HepG2 (cell line): Measurements from ENCODE around the gene TMTC2. TPM values are rescaled to one million over a fixed set of nuclear protein-coding genes. Genes with fewer than 3 reads are reported as not detected.

ENCODE experiments used
- ATAC-seq: fragments of 200-7000 bp; cut with Tn5 transposase; 3 replicates; pipeline ENCODE4 v1.9.1; 2020; ENCODE audit warnings: mild to moderate bottlenecking, moderate library complexity
- BruUV-seq: library from RNA; stranded (reverse); fragments of 400-500 nt; replicated peaks from 2 replicates; lab custom pipeline; 2021; lab: Mats Ljungman, UMichigan
- CTCF ChIA-PET: fragments of 300-600 bp; formaldehyde crosslinking; extraction: SDS; loops from one replicate; lab custom pipeline; 2021; ENCODE audit warnings: low total read pairs, inconsistent platforms, low intra/inter-chr PET ratio; lab: Yijun Ruan, JAX
- POLR2A ChIA-PET: fragments of 350-600 bp; sonication (Branson Sonifier 250); formaldehyde crosslinking; loops from one replicate; lab custom pipeline; 2020; ENCODE audit warnings: antibody characterized with exemption, inconsistent platforms; lab: Yijun Ruan, JAX
- DNase-seq: peaks from one replicate; pipeline ENCODE4 v3.0.0-alpha.2; 2015; ENCODE audit warnings: low spot score
- FAIRE-seq: peaks from 3 replicates; lab custom pipeline; 2011; peaks lifted over from hg19 to GRCh38; lab: Jason Lieb, UNC
- H2AFZ ChIP-seq: one replicate; pipeline ENCODE4 v1.6.1; 2011; ENCODE audit warnings: low read length, inconsistent platforms
- H3K27ac ChIP-seq: fragments of 300-600 bp; 3 replicates; pipeline ENCODE4 v1.8.0; 2011; ENCODE audit warnings: mixed run types, mild to moderate bottlenecking, mixed read lengths, low read length, inconsistent platforms; ENCODE audit not compliant: insufficient read depth; ENCODE audit errors: extremely low read length
- H3K27me3 ChIP-seq, 2 experiments: fragments of 200-600 bp in 1 of 2; 2 replicates in 1 of 2; 3 replicates in 1 of 2; pipeline versions ENCODE4 v1.6.0 to v1.8.0; 2011; ENCODE audit warnings: low read length in 2 of 2, mild to moderate bottlenecking in 2 of 2, moderate library complexity in 2 of 2, inconsistent platforms in 1 of 2; ENCODE audit not compliant: insufficient read depth in 2 of 2, control insufficient read depth in 1 of 2
- H3K36me3 ChIP-seq, 2 experiments: fragments of 200-600 bp in 1 of 2; replicated peaks in 1 of 2; 2 replicates in 1 of 2; 3 replicates in 1 of 2; pipeline versions ENCODE4 v1.5.1 to v1.8.0; 2011; ENCODE audit warnings: low read length in 2 of 2, inconsistent platforms in 1 of 2; ENCODE audit not compliant: insufficient read depth in 2 of 2, control insufficient read depth in 1 of 2
- H3K4me1 ChIP-seq: 2 replicates; pipeline ENCODE4 v1.5.1; 2012; ENCODE audit warnings: low read length, inconsistent platforms; ENCODE audit not compliant: insufficient read depth
- H3K4me2 ChIP-seq: 2 replicates; pipeline ENCODE4 v1.6.0; 2011; ENCODE audit warnings: low read depth, low read length, inconsistent platforms
- H3K4me3 ChIP-seq, 3 experiments: fragments of 200-600 bp in 1 of 3; sonication (generic), shearing (Covaris generic) in 1 of 3; replicated peaks in 1 of 3; 2 replicates each; pipeline ENCODE4 v1.5.1; 2011 to 2016; ENCODE audit warnings: low read length in 3 of 3, inconsistent platforms in 2 of 3, low read depth in 2 of 3, mild to moderate bottlenecking in 2 of 3, control low read depth in 1 of 3, mixed read lengths in 1 of 3; ENCODE audit not compliant: insufficient read depth in 1 of 3
- H3K79me2 ChIP-seq: one replicate; pipeline ENCODE4 v1.6.1; 2011; ENCODE audit warnings: low read length, inconsistent platforms; ENCODE audit not compliant: insufficient read depth
- H3K9ac ChIP-seq: 2 replicates; pipeline ENCODE4 v1.6.0; 2011; ENCODE audit warnings: mild to moderate bottlenecking, low read depth, low read length, inconsistent platforms; ENCODE audit not compliant: insufficient read depth
- H3K9me3 ChIP-seq: 2 replicates; pipeline ENCODE4 v1.5.1; 2012; ENCODE audit warnings: mild to moderate bottlenecking, low read length
- H4K20me1 ChIP-seq: 2 replicates; pipeline ENCODE4 v1.6.0; 2011; ENCODE audit warnings: inconsistent platforms, mild to moderate bottlenecking, low read length, moderate library complexity; ENCODE audit not compliant: insufficient read depth
- FOXA3 ChIP-seq: IDR thresholded peaks from 2 replicates; pipeline ENCODE4 v1.6.1; 2016; ENCODE audit warnings: missing genetic modification reagents, missing compliant biosample characterization
- LCORL ChIP-seq, 2 experiments: fragments of 450-650 bp in 1 of 2; sonication (generic) in 1 of 2; formaldehyde crosslinking in 1 of 2; IDR thresholded peaks; 2 replicates each; pipeline versions ENCODE4 v1.5.0 to v1.6.1; 2017 to 2020; ENCODE audit warnings: antibody characterized with exemption in 1 of 2, missing genetic modification reagents in 1 of 2
- REPIN1 ChIP-seq: sonication (generic); formaldehyde crosslinking; IDR thresholded peaks from 2 replicates; pipeline ENCODE4 v1.8.0; 2022; ENCODE audit warnings: missing genetic modification reagents, low read depth, mild to moderate bottlenecking, borderline replicate concordance
- RXRB ChIP-seq: IDR thresholded peaks from 2 replicates; pipeline ENCODE4 v1.6.1; 2016; ENCODE audit warnings: borderline replicate concordance, missing genetic modification reagents, missing compliant biosample characterization
- SOX6 ChIP-seq, 2 experiments: fragments of 450-650 bp in 1 of 2; sonication (generic) in 1 of 2; formaldehyde crosslinking in 1 of 2; IDR thresholded peaks; 2 replicates each; pipeline versions ENCODE4 v1.4.0 to v1.6.1; 2017 to 2020; ENCODE audit warnings: antibody characterized with exemption in 1 of 2, mild to moderate bottlenecking in 1 of 2, missing genetic modification reagents in 1 of 2
- THAP11 ChIP-seq: IDR thresholded peaks from 2 replicates; pipeline ENCODE4 v1.6.1; 2016; ENCODE audit warnings: missing biosample characterization, missing genetic modification reagents
- ZNF317 ChIP-seq: sonication (generic); formaldehyde crosslinking; IDR thresholded peaks from 2 replicates; pipeline ENCODE4 v1.5.0; 2020; ENCODE audit warnings: mild to moderate bottlenecking, missing genetic modification reagents
- ZNF605 ChIP-seq: sonication (generic); formaldehyde crosslinking; IDR thresholded peaks from 2 replicates; pipeline ENCODE4 v1.8.0; 2022; ENCODE audit warnings: mild to moderate bottlenecking, missing genetic modification reagents
- ZNF672 ChIP-seq: sonication (generic); formaldehyde crosslinking; IDR thresholded peaks from 2 replicates; pipeline ENCODE4 v1.8.1; 2022; ENCODE audit warnings: missing genetic modification reagents
- ZSCAN25 ChIP-seq: sonication (generic); formaldehyde crosslinking; IDR thresholded peaks from 2 replicates; pipeline ENCODE4 v1.8.0; 2022; ENCODE audit warnings: mild to moderate bottlenecking, missing genetic modification reagents
- WGBS: methylation state at CpG from one replicate; pipeline ENCODE4 v1.1.6; 2017; ENCODE audit warnings: low lambda C conversion rate; 5-methylcytosine and 5-hydroxymethylcytosine counted together
- in situ Hi-C: cut with HindIII; loops from 2 replicates; pipeline ENCODE4 v1.10.0; 2017; ENCODE audit warnings: low pct_unique_long_range_greater_than_20kb; ENCODE audit not compliant: extremely low pct_ligation_motif_present
- intact Hi-C: fragments of 100-400 bp; cut with micrococcal nuclease; formaldehyde crosslinking; loops from one replicate; pipeline ENCODE4 v1.10.0; 2022; ENCODE audit not compliant: unreplicated experiment
- polyA plus RNA-seq, 8 experiments: library from polyadenylated mRNA; depleted of rRNA in 3 of 8; stranded (reverse) in 7 of 8; unstranded in 1 of 8; fragments of >200 nt; fragmentation: Illumina TruSeq in 4 of 8; extraction: Trizol in 4 of 8; gene quantifications; 2 replicates each; pipeline versions ENCODE4 v1.2.1 to v1.2.3, GENCODE V29; 2011 to 2016; ENCODE audit warnings: low read depth in 4 of 8, missing spikeins in 1 of 8, mixed read lengths in 1 of 8; ENCODE audit not compliant: insufficient read depth in 1 of 8
- total RNA-seq, 5 experiments: library from RNA; depleted of rRNA; stranded (reverse); fragments of >200 nt; fragmentation: Illumina TruSeq; extraction: Trizol; gene quantifications; 2 replicates each; pipeline ENCODE4 v1.2.3, GENCODE V29; 2016; ENCODE audit warnings: low read depth in 1 of 5
- TF ChIP-seq, protein P1 (sequence below): sonication (generic); IDR thresholded peaks from 2 replicates; pipeline ENCODE4 v1.6.1; 2016; ENCODE audit warnings: low read depth, borderline replicate concordance

Gene TMTC2
- total and polyA plus RNA-seq, 2 of the 13 experiments (the other 11 are each of a cell fraction or from before 2014, with no cell fraction given), result 0.55 to 0.63 TPM

DNA sequence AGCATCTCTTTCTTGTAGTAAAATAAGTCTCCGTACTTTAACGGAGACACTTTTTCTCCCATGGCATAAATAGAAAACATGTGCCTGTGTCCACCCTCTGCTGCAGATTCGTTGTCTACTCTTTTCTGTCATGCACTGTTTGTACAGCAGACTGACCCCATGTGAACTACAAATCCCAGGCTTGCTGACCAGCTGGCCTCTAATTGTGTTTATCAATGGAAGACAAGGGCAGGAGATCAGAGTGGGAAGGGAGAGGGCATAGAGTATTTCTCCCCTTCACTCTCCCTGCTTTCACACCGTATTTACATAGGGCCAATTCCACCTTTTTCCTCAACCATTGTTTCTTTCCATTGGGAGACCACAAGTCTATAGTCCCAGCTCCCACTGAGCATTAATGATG lies 31.0 kb upstream of the TMTC2 start (continued):
- TF ChIP-seq FOXA3 (0 out of 2 replicates have a peak, but pooled peaks have one; percentile 22), ZSCAN25 (CRISPR knock-in tag) (0 out of 2 replicates have a peak, but pooled peaks have one; percentile 59), ZNF317 (CRISPR knock-in tag) (no peak), REPIN1 (no peak), SOX6 (IDR thresholded peaks at IDR 0.05) (no peak), SOX6 (CRISPR knock-in tag; IDR thresholded peaks at IDR 0.05) (peak; percentile 58), THAP11 (CRISPR knock-in tag) (peak; percentile 60), RXRB (CRISPR knock-in tag) (peak; percentile 48; the same call in 1 of the 2 replicates)
- TF ChIP-seq, protein P1, sequence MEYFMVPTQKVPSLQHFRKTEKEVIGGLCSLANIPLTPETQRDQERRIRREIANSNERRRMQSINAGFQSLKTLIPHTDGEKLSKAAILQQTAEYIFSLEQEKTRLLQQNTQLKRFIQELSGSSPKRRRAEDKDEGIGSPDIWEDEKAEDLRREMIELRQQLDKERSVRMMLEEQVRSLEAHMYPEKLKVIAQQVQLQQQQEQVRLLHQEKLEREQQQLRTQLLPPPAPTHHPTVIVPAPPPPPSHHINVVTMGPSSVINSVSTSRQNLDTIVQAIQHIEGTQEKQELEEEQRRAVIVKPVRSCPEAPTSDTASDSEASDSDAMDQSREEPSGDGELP, result peak; percentile 70; the same call in 1 of the 2 replicates

DNA sequence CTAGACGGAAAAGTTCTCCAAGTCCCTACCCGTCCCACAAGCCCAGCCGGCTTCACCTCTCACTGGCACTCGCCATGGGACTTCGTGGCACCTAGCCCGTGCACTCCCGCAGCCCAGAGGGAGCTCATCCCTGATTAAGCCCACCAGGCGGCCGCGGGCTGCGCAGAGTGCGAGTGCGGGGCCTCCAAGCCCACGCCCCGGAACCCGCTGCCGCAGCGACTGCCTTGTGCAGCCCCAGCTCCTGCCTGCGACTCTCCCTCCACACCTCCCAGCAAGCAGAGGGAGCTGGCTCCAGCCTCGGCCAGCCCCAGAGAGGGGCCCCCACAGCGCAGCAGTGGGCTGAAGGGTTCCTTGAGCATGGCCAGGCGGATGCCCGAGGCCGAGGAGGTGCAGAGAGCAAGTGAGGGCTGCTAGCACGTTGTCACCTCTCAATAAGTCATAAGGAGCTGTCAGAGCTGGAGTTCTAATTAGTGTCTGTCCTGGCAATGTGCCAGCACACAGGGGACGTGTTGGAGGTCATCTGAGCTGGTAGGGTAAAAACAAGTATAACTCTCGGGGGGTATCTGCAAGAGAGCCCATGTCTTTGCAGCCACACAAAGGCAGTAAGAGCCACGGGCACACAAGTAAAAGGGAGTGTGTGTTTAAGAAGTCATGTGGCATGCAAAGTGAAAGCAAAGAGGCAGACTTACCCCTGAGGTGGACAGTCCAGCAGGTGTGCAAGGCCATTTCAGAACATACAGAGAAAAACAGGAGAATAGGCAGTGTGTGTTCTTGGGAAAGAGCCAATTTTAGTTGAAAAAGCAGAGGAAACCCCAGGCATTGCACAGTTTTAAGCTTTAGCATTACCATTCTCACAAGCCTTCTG lies 27.1 kb upstream of the TMTC2 start:
- no peak for DNase-seq
- no TSS peak for BruUV-seq
- no peak for FAIRE-seq
- 61% methylated on average over 24 of the region's 28 CpGs for WGBS
- Histone ChIP-seq H3K9ac (no peak overlapping the region), H3K36me3 (no peaks in the 10 kb centered on the region), H4K20me1 (no peaks in the 10 kb centered on the region), H3K9me3 (no peaks in the 10 kb centered on the region), H2AFZ (no peak overlapping the region), H3K27ac (no peak overlapping the region), H3K27me3 (no peaks in the 10 kb centered on the region; a peak in 1 of 5 replicates), H3K4me1 (no peaks in the 10 kb centered on the region), H3K4me3 (no peak overlapping the region), H3K79me2 (no peaks in the 10 kb centered on the region), H3K4me2 (peak overlapping the region; percentile 11; the same call in 1 of the 2 replicates)
- ChIA-PET CTCF (no interaction called here), POLR2A (no interaction called here)
- ATAC-seq, result peak; percentile 34; the same call in 1 of the 3 replicates
- in situ Hi-C loops (no loop called here), intact Hi-C loops (no loop called here)
- TF ChIP-seq ZNF605 (CRISPR knock-in tag) (no peak), LCORL (IDR thresholded peaks at IDR 0.05) (0 out of 2 replicates have a peak, but pooled peaks have one; percentile 40), LCORL (CRISPR knock-in tag; IDR thresholded peaks at IDR 0.05) (no peak), ZNF672 (CRISPR knock-in tag) (no peak)
